Choroid plexus epithelial cell (primary cell): ENCODE data around the gene EFCAB8.

Source experiments
- DNase-seq: peaks from one replicate; pipeline ENCODE4 v3.0.0-alpha.2; 2010; ENCODE audit warnings: low read depth
- H3K4me3 ChIP-seq: 2 replicates; pipeline ENCODE4 v1.5.1; 2011; ENCODE audit warnings: low read depth, mild to moderate bottlenecking, control low read depth, low read length, moderate library complexity
- CTCF ChIP-seq: conservative IDR thresholded peaks from 2 replicates; pipeline ENCODE4 v1.5.1; 2011; ENCODE audit warnings: low read depth, mild to moderate bottlenecking, control low read depth, inconsistent platforms, low read length, moderate library complexity

Gene EFCAB8

DNA sequence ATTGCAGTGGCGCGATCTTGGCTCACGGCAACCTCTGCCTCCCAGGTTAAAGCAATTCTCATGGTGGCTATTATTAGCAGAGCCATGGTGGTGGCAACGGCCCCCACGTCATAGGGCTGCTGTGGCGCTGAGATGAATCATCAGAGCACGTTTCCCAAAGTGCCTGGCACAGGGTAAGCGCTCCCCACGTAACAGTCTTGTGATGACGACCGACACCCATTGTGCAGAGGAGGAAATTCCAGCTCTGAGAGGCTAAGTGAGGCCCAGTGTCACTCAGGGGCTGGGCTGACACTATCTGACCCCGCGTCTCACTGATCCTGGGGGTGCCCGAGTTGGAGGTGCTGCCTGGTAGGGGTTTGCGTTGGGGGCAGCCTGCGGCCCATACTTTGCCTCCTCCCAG lies 129.3 kb downstream of the EFCAB8 start:
- no peak for TF ChIP-seq CTCF
- no peak for DNase-seq
- no peak overlapping the region for H3K4me3 ChIP-seq

- H3K4me3 ChIP-seq: no peak overlapping the region
- no peak for TF ChIP-seq CTCF
- no peak for DNase-seq
Measured at GRCh38 chr20:32989507-32990283, 131.0 kb downstream of the EFCAB8 start.

- TF ChIP-seq CTCF: no peak
- DNase-seq: no peak
- H3K4me3 ChIP-seq: no peak overlapping the region
Measured at GRCh38 chr20:32990426-32990825, 131.7 kb downstream of the EFCAB8 start.

GRCh38 chr20:32991383-32991782 lies 132.7 kb downstream of the EFCAB8 start:
- TF ChIP-seq CTCF: no peak
- H3K4me3 ChIP-seq: no peak overlapping the region
- DNase-seq: no peak

- TF ChIP-seq CTCF: no peak
- DNase-seq: no peak
- H3K4me3 ChIP-seq: no peak overlapping the region
Measured at GRCh38 chr20:32991792-32992641, 133.3 kb downstream of the EFCAB8 start.

DNA sequence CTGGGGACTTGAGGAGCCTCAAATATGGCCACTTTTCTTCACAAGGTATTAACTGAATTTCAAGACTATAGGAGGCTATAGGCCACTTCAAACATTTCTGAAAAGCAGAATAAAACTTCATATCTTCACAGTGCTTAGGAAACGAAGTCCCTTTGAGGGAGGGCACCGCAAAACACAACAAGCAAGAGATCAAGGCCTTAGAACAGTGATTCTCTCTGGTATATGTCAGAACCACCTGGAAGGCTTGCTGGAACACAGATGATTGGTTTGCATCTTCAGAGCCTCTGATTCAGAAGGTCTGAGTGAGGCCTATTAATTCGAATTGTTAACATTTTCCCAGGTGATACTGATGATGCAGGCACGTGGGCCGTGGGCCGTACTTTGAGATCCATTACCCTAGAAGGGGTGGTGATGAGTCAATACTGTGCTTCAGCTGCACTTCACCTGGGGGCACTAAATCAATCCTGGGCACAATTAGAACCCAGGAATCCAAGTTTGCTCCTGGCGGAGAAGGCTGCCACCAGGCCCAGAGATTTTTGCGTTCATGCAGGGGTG lies 134.8 kb downstream of the EFCAB8 start:
- no peak for TF ChIP-seq CTCF
- no peak overlapping the region for H3K4me3 ChIP-seq
- DNase-seq: no peak
